Measurements from ENCODE around the gene C20orf144.
A peak's percentile ranks its signal among the peaks of the same experiment; 100 is the strongest.

The C20orf144 gene

GRCh38 chr20:33658510-33658909, 3.6 kb upstream of the C20orf144 start:
- no peak overlapping the region for H3K27ac ChIP-seq (ENCODE audit: insufficient read depth in 1 of 2, low read depth in 1 of 2, low read length in 2 of 2, poor library complexity in 1 of 2, severe bottlenecking in 2 of 2)
- H3K36me3 ChIP-seq (ENCODE audit: control insufficient read depth in 4 of 4, insufficient read depth in 4 of 4, low read length in 3 of 4), result peaks cover 0 to 7% (median 0%) of the 10 kb centered on the region in 4 experiments
- no peaks in the 10 kb centered on the region for H3K27me3 ChIP-seq (replicated peaks in 2 of 5; ENCODE audit: control insufficient read depth in 4 of 5, insufficient read depth in 5 of 5, low read length in 4 of 5)
- WGBS (ENCODE audit: insufficient coverage), result 96% methylated on average over 5 of the region's 8 CpGs
- POLR2A ChIA-PET, result no interaction called here
- no peak for DNase-seq
- H3K9me3 ChIP-seq (ENCODE audit: control extremely low read depth in 1 of 5, control insufficient read depth in 4 of 5, insufficient read depth in 2 of 5, low read depth in 1 of 5, low read length in 4 of 5), result no peaks in the 10 kb centered on the region
- CTCF ChIA-PET, result interaction anchor here (8.2 kb wide), 1 partner anchor 7 kb away, joined by 86 read pairs; the partner anchor contains the start of genes ACTL10 and C20orf144
- no peak overlapping the region for H3K4me3 ChIP-seq (ENCODE audit: control insufficient read depth in 1 of 7, extremely low read depth in 1 of 7, insufficient read depth in 4 of 7, low read depth in 2 of 7, low read length in 6 of 7)
- peaks cover 0 to 10% (median 9%) of the 10 kb centered on the region in 4 experiments for H3K4me1 ChIP-seq (ENCODE audit: control extremely low read depth in 1 of 4, control insufficient read depth in 4 of 4, insufficient read depth in 4 of 4, low read length in 3 of 4)

GRCh38 chr20:33658929-33659328, 3.2 kb upstream of the C20orf144 start:
- 100% methylated on average over 3 of the region's 4 CpGs for WGBS (ENCODE audit: insufficient coverage)

GRCh38 chr20:33659341-33660034, 2.6 kb upstream of the C20orf144 start:
- ChIA-PET POLR2A (no interaction called here), CTCF (no interaction called here)
- DNase-seq, result no peak
- no peaks in the 10 kb centered on the region for H3K27me3 ChIP-seq (replicated peaks in 2 of 5; ENCODE audit: control insufficient read depth in 4 of 5, insufficient read depth in 5 of 5, low read length in 4 of 5)
- 96% methylated on average over 20 of the region's 32 CpGs for WGBS (ENCODE audit: insufficient coverage)
- H3K4me3 ChIP-seq (ENCODE audit: control insufficient read depth in 1 of 7, extremely low read depth in 1 of 7, insufficient read depth in 4 of 7, low read depth in 2 of 7, low read length in 6 of 7), result no peak overlapping the region
- H3K9me3 ChIP-seq (ENCODE audit: control extremely low read depth in 1 of 5, control insufficient read depth in 4 of 5, insufficient read depth in 2 of 5, low read depth in 1 of 5, low read length in 4 of 5), result no peaks in the 10 kb centered on the region
- no peak overlapping the region for H3K27ac ChIP-seq (ENCODE audit: insufficient read depth in 1 of 2, low read depth in 1 of 2, low read length in 2 of 2, poor library complexity in 1 of 2, severe bottlenecking in 2 of 2)
- peaks cover 0 to 7% (median 0%) of the 10 kb centered on the region in 4 experiments for H3K36me3 ChIP-seq (ENCODE audit: control insufficient read depth in 4 of 4, insufficient read depth in 4 of 4, low read length in 3 of 4)
- peaks cover 0 to 18% (median 18%) of the 10 kb centered on the region in 4 experiments for H3K4me1 ChIP-seq (ENCODE audit: control extremely low read depth in 1 of 4, control insufficient read depth in 4 of 4, insufficient read depth in 4 of 4, low read length in 3 of 4)

More at GRCh38 chr20:33658929-33659328, 3.2 kb upstream of the C20orf144 start:
- ChIA-PET CTCF (interaction anchor here (8.2 kb wide), 1 partner anchor 7 kb away, joined by 86 read pairs; the partner anchor contains the start of genes ACTL10 and C20orf144), POLR2A (no interaction called here)
- H3K27me3 ChIP-seq (replicated peaks in 2 of 5; ENCODE audit: control insufficient read depth in 4 of 5, insufficient read depth in 5 of 5, low read length in 4 of 5), result no peaks in the 10 kb centered on the region
- no peak overlapping the region for H3K4me3 ChIP-seq (ENCODE audit: control insufficient read depth in 1 of 7, extremely low read depth in 1 of 7, insufficient read depth in 4 of 7, low read depth in 2 of 7, low read length in 6 of 7)
- no peaks in the 10 kb centered on the region for H3K9me3 ChIP-seq (ENCODE audit: control extremely low read depth in 1 of 5, control insufficient read depth in 4 of 5, insufficient read depth in 2 of 5, low read depth in 1 of 5, low read length in 4 of 5)
- no peak overlapping the region for H3K27ac ChIP-seq (ENCODE audit: insufficient read depth in 1 of 2, low read depth in 1 of 2, low read length in 2 of 2, poor library complexity in 1 of 2, severe bottlenecking in 2 of 2)
- H3K4me1 ChIP-seq (ENCODE audit: control extremely low read depth in 1 of 4, control insufficient read depth in 4 of 4, insufficient read depth in 4 of 4, low read length in 3 of 4), result peaks cover 0 to 13% (median 12%) of the 10 kb centered on the region in 4 experiments
- H3K36me3 ChIP-seq (ENCODE audit: control insufficient read depth in 4 of 4, insufficient read depth in 4 of 4, low read length in 3 of 4), result peaks cover 0 to 7% (median 0%) of the 10 kb centered on the region in 4 experiments
- DNase-seq, result no peak

- H3K4me1 ChIP-seq (ENCODE audit: control extremely low read depth in 1 of 4, control insufficient read depth in 4 of 4, insufficient read depth in 4 of 4, low read length in 3 of 4), result peaks cover 0 to 18% (median 18%) of the 10 kb centered on the region in 4 experiments
These were observed 2.0 kb upstream of the C20orf144 start for GRCh38 chr20:33660035-33660684.

GRCh38 chr20:33660685-33661058, 1.5 kb upstream of the C20orf144 start:
- H3K27me3 ChIP-seq (replicated peaks in 2 of 5; ENCODE audit: control insufficient read depth in 4 of 5, insufficient read depth in 5 of 5, low read length in 4 of 5), result no peaks in the 10 kb centered on the region
- no peak for DNase-seq
- 98% methylated on average over 5 of the region's 7 CpGs for WGBS (ENCODE audit: insufficient coverage)
- no peak overlapping the region for H3K4me3 ChIP-seq (ENCODE audit: control insufficient read depth in 1 of 7, extremely low read depth in 1 of 7, insufficient read depth in 4 of 7, low read depth in 2 of 7, low read length in 6 of 7)
- CTCF ChIA-PET, result no interaction called here
- no peaks in the 10 kb centered on the region for H3K9me3 ChIP-seq (ENCODE audit: control extremely low read depth in 1 of 5, control insufficient read depth in 4 of 5, insufficient read depth in 2 of 5, low read depth in 1 of 5, low read length in 4 of 5)
- peaks cover 0 to 18% (median 18%) of the 10 kb centered on the region in 4 experiments for H3K4me1 ChIP-seq (ENCODE audit: control extremely low read depth in 1 of 4, control insufficient read depth in 4 of 4, insufficient read depth in 4 of 4, low read length in 3 of 4)
- POLR2A ChIA-PET, result no interaction called here
- no peak overlapping the region for H3K27ac ChIP-seq (ENCODE audit: insufficient read depth in 1 of 2, low read depth in 1 of 2, low read length in 2 of 2, poor library complexity in 1 of 2, severe bottlenecking in 2 of 2)
- peaks cover 0 to 7% (median 0%) of the 10 kb centered on the region in 4 experiments for H3K36me3 ChIP-seq (ENCODE audit: control insufficient read depth in 4 of 4, insufficient read depth in 4 of 4, low read length in 3 of 4)

More at GRCh38 chr20:33660035-33660684, 2.0 kb upstream of the C20orf144 start:
- no peaks in the 10 kb centered on the region for H3K27me3 ChIP-seq (replicated peaks in 2 of 5; ENCODE audit: control insufficient read depth in 4 of 5, insufficient read depth in 5 of 5, low read length in 4 of 5)
- H3K36me3 ChIP-seq (ENCODE audit: control insufficient read depth in 4 of 4, insufficient read depth in 4 of 4, low read length in 3 of 4), result peaks cover 0 to 7% (median 0%) of the 10 kb centered on the region in 4 experiments
- no peak for DNase-seq
- no peak overlapping the region for H3K27ac ChIP-seq (ENCODE audit: insufficient read depth in 1 of 2, low read depth in 1 of 2, low read length in 2 of 2, poor library complexity in 1 of 2, severe bottlenecking in 2 of 2)
- no peak overlapping the region for H3K4me3 ChIP-seq (ENCODE audit: control insufficient read depth in 1 of 7, extremely low read depth in 1 of 7, insufficient read depth in 4 of 7, low read depth in 2 of 7, low read length in 6 of 7)
- no peaks in the 10 kb centered on the region for H3K9me3 ChIP-seq (ENCODE audit: control extremely low read depth in 1 of 5, control insufficient read depth in 4 of 5, insufficient read depth in 2 of 5, low read depth in 1 of 5, low read length in 4 of 5)
- 96% methylated on average over 14 of the region's 21 CpGs for whole genome bisulfite sequencing (ENCODE audit: insufficient coverage)
- ChIA-PET CTCF (no interaction called here), POLR2A (no interaction called here)

GRCh38 chr20:33663161-33664084, 1.3 kb downstream of the C20orf144 start:
- peak; percentile 72 to 89 (median 80) for DNase-seq
- Histone ChIP-seq H3K36me3 (ENCODE audit: control insufficient read depth in 4 of 4, insufficient read depth in 4 of 4, low read length in 3 of 4) (peaks cover 0 to 9% (median 0%) of the 10 kb centered on the region in 4 experiments), H3K27ac (ENCODE audit: insufficient read depth in 1 of 2, low read depth in 1 of 2, low read length in 2 of 2, poor library complexity in 1 of 2, severe bottlenecking in 2 of 2) (peak overlapping the region in 1 of 2 experiments; percentile 29), H3K4me1 (ENCODE audit: control extremely low read depth in 1 of 4, control insufficient read depth in 4 of 4, insufficient read depth in 4 of 4, low read length in 3 of 4) (peaks cover 0 to 43% (median 40%) of the 10 kb centered on the region in 4 experiments), H3K9me3 (ENCODE audit: control extremely low read depth in 1 of 5, control insufficient read depth in 4 of 5, insufficient read depth in 2 of 5, low read depth in 1 of 5, low read length in 4 of 5) (no peaks in the 10 kb centered on the region), H3K4me3 (ENCODE audit: control insufficient read depth in 1 of 7, extremely low read depth in 1 of 7, insufficient read depth in 4 of 7, low read depth in 2 of 7, low read length in 6 of 7) (peak overlapping the region; percentile 34 to 83 (median 70)), H3K27me3 (replicated peaks in 2 of 5; ENCODE audit: control insufficient read depth in 4 of 5, insufficient read depth in 5 of 5, low read length in 4 of 5) (no peaks in the 10 kb centered on the region)
- CTCF ChIA-PET, result interaction anchor here (0.9 to 7.6 kb wide), 6 partner anchors 9 to 22 kb away, joined by 3 to 86 read pairs (median 3); no protein-coding TSS in a partner anchor
- 1% methylated on average over 66 of the region's 84 CpGs for WGBS (ENCODE audit: insufficient coverage)
- POLR2A ChIA-PET, result no interaction called here

All from common myeloid progenitor, CD34-positive (primary cell).